Muscle layer of colon (tissue), 2 donors: ENCODE results near the gene TMPRSS13.

ENCODE experiments used
- H3K27ac ChIP-seq: one replicate; pipeline ENCODE4 v1.7.0; 2013; ENCODE audit warnings: low read depth, mild to moderate bottlenecking, low read length, moderate library complexity
- H3K27me3 ChIP-seq, 2 donors: one replicate each; pipeline ENCODE4 v1.7.0; 2013; ENCODE audit warnings: low read length in 2 of 2, mild to moderate bottlenecking in 2 of 2; ENCODE audit not compliant: insufficient read depth in 2 of 2, control insufficient read depth in 1 of 2
- H3K36me3 ChIP-seq: one replicate; pipeline ENCODE4 v1.7.0; 2013; ENCODE audit warnings: mild to moderate bottlenecking, low read length; ENCODE audit not compliant: insufficient read depth
- H3K4me1 ChIP-seq: one replicate; pipeline ENCODE4 v1.7.0; 2013; ENCODE audit warnings: mild to moderate bottlenecking, low read length; ENCODE audit not compliant: insufficient read depth
- H3K4me3 ChIP-seq, 2 donors: one replicate each; pipeline ENCODE4 v1.7.0; 2013; ENCODE audit warnings: low read length in 2 of 2, low read depth in 1 of 2, mild to moderate bottlenecking in 1 of 2, moderate library complexity in 1 of 2
- H3K9ac ChIP-seq: one replicate; pipeline ENCODE4 v1.7.0; 2013; ENCODE audit warnings: low read length
- H3K9me3 ChIP-seq: one replicate; pipeline ENCODE4 v1.7.0; 2013; ENCODE audit warnings: mild to moderate bottlenecking, low read length
- donor health status: abdominal sarcoma.
- donor health status: Adenocarcinoma of cecum.

TMPRSS13 gene

GRCh38 chr11:117969160-117969991, 40.2 kb upstream of the TMPRSS13 start:
- no peak overlapping the region for H3K9ac ChIP-seq
- no peak overlapping the region for H3K4me3 ChIP-seq
- no peak overlapping the region for H3K27ac ChIP-seq
- no peaks in the 10 kb centered on the region for H3K27me3 ChIP-seq
- H3K36me3 ChIP-seq, result no peaks in the 10 kb centered on the region
- no peaks in the 10 kb centered on the region for H3K4me1 ChIP-seq
- no peaks in the 10 kb centered on the region for H3K9me3 ChIP-seq

DNA sequence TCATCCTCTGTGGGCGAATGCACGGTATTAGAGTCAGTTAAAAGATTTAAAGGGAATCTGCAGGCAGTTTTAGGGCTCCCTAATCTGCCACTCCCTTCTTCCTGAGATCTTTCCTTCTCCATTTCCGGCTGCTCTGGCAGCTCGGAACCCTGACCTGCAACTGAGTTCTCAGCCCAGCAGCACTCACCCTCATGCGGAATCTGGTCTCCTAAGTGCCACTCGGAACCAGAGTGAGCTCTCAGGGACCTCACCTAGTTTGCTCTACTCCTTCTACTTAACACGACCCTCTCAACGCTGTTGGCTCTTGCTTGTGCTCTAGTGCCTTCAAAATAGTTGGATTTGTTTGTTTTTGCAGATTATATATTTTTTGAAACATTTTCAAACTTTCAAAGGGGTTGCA, 37.7 kb upstream of the TMPRSS13 start:
- Histone ChIP-seq H3K27me3 (no peaks in the 10 kb centered on the region), H3K9ac (no peak overlapping the region), H3K4me3 (no peak overlapping the region), H3K36me3 (no peaks in the 10 kb centered on the region), H3K4me1 (no peaks in the 10 kb centered on the region), H3K9me3 (no peaks in the 10 kb centered on the region), H3K27ac (no peak overlapping the region)

GRCh38 chr11:117962826-117963225, 33.6 kb upstream of the TMPRSS13 start:
- H3K27ac ChIP-seq, result no peak overlapping the region

GRCh38 chr11:117961896-117962295, 32.7 kb upstream of the TMPRSS13 start:
- H3K36me3 ChIP-seq, result no peaks in the 10 kb centered on the region
- H3K4me1 ChIP-seq, result no peaks in the 10 kb centered on the region
- no peaks in the 10 kb centered on the region for H3K27me3 ChIP-seq
- no peaks in the 10 kb centered on the region for H3K9me3 ChIP-seq
- H3K27ac ChIP-seq, result no peak overlapping the region
- no peak overlapping the region for H3K9ac ChIP-seq
- no peak overlapping the region for H3K4me3 ChIP-seq

More at GRCh38 chr11:117962826-117963225, 33.6 kb upstream of the TMPRSS13 start:
- Histone ChIP-seq H3K4me3 (no peak overlapping the region), H3K9me3 (no peaks in the 10 kb centered on the region), H3K27me3 (no peaks in the 10 kb centered on the region), H3K4me1 (no peaks in the 10 kb centered on the region), H3K9ac (no peak overlapping the region), H3K36me3 (no peaks in the 10 kb centered on the region)

- Histone ChIP-seq H3K27me3 (no peaks in the 10 kb centered on the region), H3K9me3 (no peaks in the 10 kb centered on the region), H3K4me1 (no peaks in the 10 kb centered on the region), H3K9ac (no peak overlapping the region), H3K36me3 (no peaks in the 10 kb centered on the region), H3K27ac (no peak overlapping the region), H3K4me3 (no peak overlapping the region)
These were observed 31.2 kb upstream of the TMPRSS13 start for GRCh38 chr11:117960406-117960805.

DNA sequence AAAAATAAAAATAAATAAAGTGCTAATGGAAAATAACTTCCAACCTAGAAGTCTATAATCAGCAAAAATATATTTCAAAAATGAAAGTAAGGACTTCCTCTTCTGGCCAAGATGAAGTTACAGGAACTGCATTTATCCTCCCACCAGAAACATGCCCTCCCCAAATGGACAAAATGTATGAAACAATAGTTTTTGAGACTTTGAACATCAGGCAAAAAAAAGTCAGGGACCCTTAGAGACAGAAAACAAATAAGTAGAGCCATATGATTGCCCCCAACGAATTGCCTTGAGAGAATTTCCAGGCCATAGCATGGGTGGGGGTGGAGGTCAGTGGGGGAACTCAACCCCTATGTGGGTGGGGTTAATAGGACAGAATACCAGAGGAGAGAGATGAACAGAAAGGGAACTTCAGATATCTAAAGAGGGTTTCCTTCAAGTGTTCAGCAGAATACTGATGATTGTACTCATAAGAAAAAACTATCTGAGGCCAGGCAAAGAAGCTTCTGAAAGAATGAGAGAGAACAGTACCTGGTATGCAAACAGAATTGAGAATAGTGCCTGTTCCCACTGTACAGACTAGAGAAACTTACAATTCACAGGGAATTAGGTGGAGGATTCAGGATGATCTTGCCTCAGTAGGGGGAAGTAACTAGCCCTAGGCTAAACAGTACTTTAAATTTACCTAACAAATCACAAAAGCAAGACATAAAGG, 30.4 kb upstream of the TMPRSS13 start:
- Histone ChIP-seq H3K36me3 (no peaks in the 10 kb centered on the region), H3K27ac (no peak overlapping the region), H3K9me3 (no peaks in the 10 kb centered on the region)

GRCh38 chr11:117958949-117959348, 29.7 kb upstream of the TMPRSS13 start:
- Histone ChIP-seq H3K4me1 (no peaks in the 10 kb centered on the region), H3K4me3 (no peak overlapping the region), H3K9ac (no peak overlapping the region), H3K27ac (no peak overlapping the region), H3K27me3 (no peaks in the 10 kb centered on the region), H3K9me3 (no peaks in the 10 kb centered on the region), H3K36me3 (no peaks in the 10 kb centered on the region)

More for the DNA sequence above, 30.4 kb upstream of the TMPRSS13 start:
- Histone ChIP-seq H3K4me3 (no peak overlapping the region), H3K27me3 (no peaks in the 10 kb centered on the region), H3K4me1 (no peaks in the 10 kb centered on the region), H3K9ac (no peak overlapping the region)

- no peaks in the 10 kb centered on the region for H3K36me3 ChIP-seq
- no peak overlapping the region for H3K9ac ChIP-seq
- H3K4me1 ChIP-seq, result no peaks in the 10 kb centered on the region
- no peaks in the 10 kb centered on the region for H3K9me3 ChIP-seq
- no peak overlapping the region for H3K27ac ChIP-seq
- no peak overlapping the region for H3K4me3 ChIP-seq
- no peaks in the 10 kb centered on the region for H3K27me3 ChIP-seq
These were observed 23.9 kb upstream of the TMPRSS13 start for GRCh38 chr11:117953024-117953671.

DNA sequence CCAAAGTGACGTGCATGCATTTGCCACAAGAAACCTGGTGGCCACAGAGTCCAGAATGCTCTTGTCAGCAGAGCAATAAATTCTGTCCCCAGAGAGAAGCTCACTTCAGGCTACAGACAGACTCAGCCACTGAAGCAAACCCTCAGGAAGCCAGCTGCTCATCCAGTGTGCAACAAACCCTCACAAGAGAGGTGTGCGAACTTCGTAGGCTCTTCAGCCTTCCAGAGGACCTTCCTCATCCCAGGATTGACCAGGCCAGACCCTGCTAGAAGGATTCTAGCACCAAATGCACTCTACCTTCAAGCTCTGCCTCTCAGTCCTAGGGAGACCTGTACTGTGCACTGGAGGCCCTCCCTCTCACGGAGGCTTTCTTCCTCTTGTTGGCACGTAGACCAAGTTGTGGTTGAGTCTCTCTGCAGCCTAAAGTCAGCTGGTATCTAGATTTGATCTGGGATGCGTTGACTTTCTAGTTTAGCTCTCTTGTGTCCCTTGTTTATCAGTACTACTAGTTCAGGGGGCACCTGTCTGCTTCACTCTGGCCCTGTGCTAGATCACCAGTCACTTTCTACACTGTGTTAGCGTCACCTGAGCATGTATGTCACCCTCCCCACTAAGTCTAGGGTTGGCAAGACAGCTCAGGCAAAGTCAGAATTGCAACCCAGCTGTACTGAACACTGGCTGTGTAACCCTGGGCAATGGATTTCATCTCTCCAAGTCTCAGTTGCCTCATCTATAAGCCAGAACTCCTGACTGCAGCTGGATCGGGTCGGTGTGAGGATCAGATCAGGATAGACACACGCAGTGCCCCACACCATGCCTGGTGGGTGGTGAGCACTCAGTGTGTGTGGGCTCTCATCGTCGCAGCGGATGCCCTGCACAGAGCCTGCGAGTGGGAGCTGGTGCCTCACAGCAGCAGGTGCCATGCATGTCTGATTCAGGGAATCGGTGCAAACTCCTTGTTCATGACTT, 22.1 kb upstream of the TMPRSS13 start:
- Histone ChIP-seq H3K9me3 (no peaks in the 10 kb centered on the region), H3K36me3 (no peaks in the 10 kb centered on the region), H3K4me1 (no peaks in the 10 kb centered on the region), H3K27me3 (no peaks in the 10 kb centered on the region), H3K27ac (no peak overlapping the region), H3K9ac (no peak overlapping the region), H3K4me3 (no peak overlapping the region)

- Histone ChIP-seq H3K4me1 (no peaks in the 10 kb centered on the region), H3K4me3 (no peak overlapping the region), H3K9me3 (no peaks in the 10 kb centered on the region), H3K27me3 (no peaks in the 10 kb centered on the region), H3K9ac (no peak overlapping the region), H3K36me3 (no peaks in the 10 kb centered on the region), H3K27ac (no peak overlapping the region)
These were observed 21.1 kb upstream of the TMPRSS13 start for GRCh38 chr11:117950301-117950700.

DNA sequence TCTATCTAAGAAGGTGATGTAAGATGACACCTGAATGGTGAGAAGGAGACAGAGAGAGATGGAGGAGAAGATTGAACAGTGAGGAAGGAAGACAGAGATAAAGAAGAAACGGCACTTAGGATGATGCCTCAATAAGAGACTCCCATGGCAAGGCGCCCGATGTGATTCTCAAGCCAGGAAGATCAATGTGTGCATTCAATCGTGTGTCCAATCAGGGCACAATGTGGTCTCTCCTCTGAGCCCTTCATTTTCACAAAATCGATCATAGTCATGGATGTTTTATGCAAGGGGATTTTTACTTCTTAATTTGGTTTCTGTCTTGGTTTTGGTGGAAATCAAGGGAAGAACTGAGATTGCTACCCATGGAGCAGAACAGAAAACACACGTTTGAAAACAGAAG, 19.9 kb upstream of the TMPRSS13 start:
- Histone ChIP-seq H3K27ac (no peak overlapping the region), H3K9me3 (no peaks in the 10 kb centered on the region), H3K9ac (no peak overlapping the region), H3K4me3 (no peak overlapping the region), H3K4me1 (no peaks in the 10 kb centered on the region), H3K36me3 (no peaks in the 10 kb centered on the region), H3K27me3 (no peaks in the 10 kb centered on the region)
